GM21825 (cell line): Measurements from ENCODE around the gene FAM72A.
"Not testable (repeated sequence)": the region's sequence is repeated elsewhere in the genome, so short reads cannot be mapped to it uniquely, and the experiment has no call there.

Source experiments
- ATAC-seq: cut with Tn5 transposase; IDR thresholded peaks from one replicate; pipeline ENCODE4 v1.9.1; 2021; ENCODE audit warnings: mild to moderate bottlenecking, moderate library complexity; ENCODE audit not compliant: unreplicated experiment

FAM72A gene

GRCh38 chr1:206202789-206203363 lies at the start of gene FAM72A:
Gene FAM72A (minus strand): TSS chr1:206202839. CDS start chr1:206202025, 814 bp downstream.
- peak; percentile 79 for ATAC-seq

GRCh38 chr1:206250953-206251681 lies 48.5 kb upstream of the FAM72A start:
- ATAC-seq: peak; percentile 52

- not testable (repeated sequence) for ATAC-seq
These were observed 43.7 kb upstream of the FAM72A start for GRCh38 chr1:206246129-206246886.

- not testable (repeated sequence) for ATAC-seq
These were observed 42.8 kb upstream of the FAM72A start for GRCh38 chr1:206245479-206245878.

GRCh38 chr1:206243335-206243734 lies 40.7 kb upstream of the FAM72A start:
- peak; percentile 97 for ATAC-seq

GRCh38 chr1:206240288-206240687 lies 37.6 kb upstream of the FAM72A start:
- ATAC-seq: not testable (repeated sequence)

GRCh38 chr1:206235190-206235589 lies 32.6 kb upstream of the FAM72A start:
- not testable (repeated sequence) for ATAC-seq

GRCh38 chr1:206234189-206234916 lies 31.7 kb upstream of the FAM72A start:
- ATAC-seq: not testable (repeated sequence)

- not testable (repeated sequence) for ATAC-seq
These were observed 30.5 kb upstream of the FAM72A start for GRCh38 chr1:206232970-206233645.

GRCh38 chr1:206231989-206232388 lies 29.4 kb upstream of the FAM72A start:
- not testable (repeated sequence) for ATAC-seq

GRCh38 chr1:206229286-206229685 lies 26.6 kb upstream of the FAM72A start:
- not testable (repeated sequence) for ATAC-seq

- not testable (repeated sequence) for ATAC-seq
These were observed 24.2 kb upstream of the FAM72A start for GRCh38 chr1:206226886-206227285.

- ATAC-seq: not testable (repeated sequence)
These were observed 22.7 kb upstream of the FAM72A start for GRCh38 chr1:206225386-206225785.

- ATAC-seq: not testable (repeated sequence)
These were observed 21.6 kb upstream of the FAM72A start for GRCh38 chr1:206224190-206224776.

GRCh38 chr1:206221585-206221984 lies 18.9 kb upstream of the FAM72A start:
- ATAC-seq: not testable (repeated sequence)

GRCh38 chr1:206220332-206221000 lies 17.8 kb upstream of the FAM72A start:
- ATAC-seq: not testable (repeated sequence)

- ATAC-seq: not testable (repeated sequence)
These were observed 17.1 kb upstream of the FAM72A start for GRCh38 chr1:206219514-206220331.

GRCh38 chr1:206218765-206219164 lies 16.1 kb upstream of the FAM72A start:
- ATAC-seq: not testable (repeated sequence)
